ENCODE data around the gene LTB4R. TPM values are rescaled to one million over a fixed set of nuclear protein-coding genes. Genes with fewer than 3 reads are reported as not detected.
A peak's percentile ranks its signal among the peaks of the same experiment; 100 is the strongest.

The LTB4R gene
- total RNA-seq, 1 donor from 2014 or later, result 0.06 TPM

GRCh38 chr14:24292118-24292807 lies 19.0 kb upstream of the LTB4R start:
- H3K4me3 ChIP-seq (ENCODE audit: low read depth, low read length), result no peak overlapping the region
- TF ChIP-seq, protein P1, sequence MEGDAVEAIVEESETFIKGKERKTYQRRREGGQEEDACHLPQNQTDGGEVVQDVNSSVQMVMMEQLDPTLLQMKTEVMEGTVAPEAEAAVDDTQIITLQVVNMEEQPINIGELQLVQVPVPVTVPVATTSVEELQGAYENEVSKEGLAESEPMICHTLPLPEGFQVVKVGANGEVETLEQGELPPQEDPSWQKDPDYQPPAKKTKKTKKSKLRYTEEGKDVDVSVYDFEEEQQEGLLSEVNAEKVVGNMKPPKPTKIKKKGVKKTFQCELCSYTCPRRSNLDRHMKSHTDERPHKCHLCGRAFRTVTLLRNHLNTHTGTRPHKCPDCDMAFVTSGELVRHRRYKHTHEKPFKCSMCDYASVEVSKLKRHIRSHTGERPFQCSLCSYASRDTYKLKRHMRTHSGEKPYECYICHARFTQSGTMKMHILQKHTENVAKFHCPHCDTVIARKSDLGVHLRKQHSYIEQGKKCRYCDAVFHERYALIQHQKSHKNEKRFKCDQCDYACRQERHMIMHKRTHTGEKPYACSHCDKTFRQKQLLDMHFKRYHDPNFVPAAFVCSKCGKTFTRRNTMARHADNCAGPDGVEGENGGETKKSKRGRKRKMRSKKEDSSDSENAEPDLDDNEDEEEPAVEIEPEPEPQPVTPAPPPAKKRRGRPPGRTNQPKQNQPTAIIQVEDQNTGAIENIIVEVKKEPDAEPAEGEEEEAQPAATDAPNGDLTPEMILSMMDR (conservative IDR thresholded peaks at IDR 0.05; ENCODE audit: low read depth, low read length), result no peak
- DNase-seq (ENCODE audit: low read depth), result no peak

- TF ChIP-seq, protein P1 (conservative IDR thresholded peaks at IDR 0.05; ENCODE audit: low read depth, low read length), result no peak
- DNase-seq (ENCODE audit: low read depth), result no peak
- H3K4me3 ChIP-seq (ENCODE audit: low read depth, low read length), result no peak overlapping the region
Observed at GRCh38 chr14:24293525-24293924, 17.8 kb upstream of the LTB4R start.

- TF ChIP-seq, protein P1 (conservative IDR thresholded peaks at IDR 0.05; ENCODE audit: low read depth, low read length), result peak; percentile 86
- peak; percentile 64 for DNase-seq (ENCODE audit: low read depth)
- no peak overlapping the region for H3K4me3 ChIP-seq (ENCODE audit: low read depth, low read length)
Observed at GRCh38 chr14:24296341-24297157, 14.8 kb upstream of the LTB4R start.

- TF ChIP-seq, protein P1 (conservative IDR thresholded peaks at IDR 0.05; ENCODE audit: low read depth, low read length), result peak; percentile 73
Observed at GRCh38 chr14:24297190-24297964, 13.9 kb upstream of the LTB4R start.

GRCh38 chr14:24298892-24299254 lies 12.4 kb upstream of the LTB4R start:
- TF ChIP-seq, protein P1 (conservative IDR thresholded peaks at IDR 0.05; ENCODE audit: low read depth, low read length), result no peak
- H3K4me3 ChIP-seq (ENCODE audit: low read depth, low read length), result peak overlapping the region; percentile 91
- DNase-seq (ENCODE audit: low read depth), result no peak

More at GRCh38 chr14:24297190-24297964, 13.9 kb upstream of the LTB4R start:
- no peak overlapping the region for H3K4me3 ChIP-seq (ENCODE audit: low read depth, low read length)
- no peak for DNase-seq (ENCODE audit: low read depth)

GRCh38 chr14:24299255-24300191 lies 11.8 kb upstream of the LTB4R start, which contains the start of the genes DHRS1 and NOP9:
TSS of gene DHRS1 (minus strand) at chr14:24299780. CDS start at chr14:24299106, 674 bp downstream.
TSS of gene NOP9 (plus strand) at chr14:24299850. CDS start at chr14:24299955, 105 bp downstream.
- TF ChIP-seq, protein P1 (conservative IDR thresholded peaks at IDR 0.05; ENCODE audit: low read depth, low read length), result no peak
- H3K4me3 ChIP-seq (ENCODE audit: low read depth, low read length), result peak within 1 kb of the TSS; percentile 91
- DNase-seq (ENCODE audit: low read depth), result no peak
